ENCODE data around the gene TSNAX. TPM values are rescaled to one million over a fixed set of nuclear protein-coding genes. Genes with fewer than 3 reads are reported as not detected.
A peak's percentile ranks its signal among the peaks of the same experiment; 100 is the strongest.
"Not testable (repeated sequence)": the region's sequence is repeated elsewhere in the genome, so short reads cannot be mapped to it uniquely, and the experiment has no call there.

Gene TSNAX
- total RNA-seq, 4 donors from 2014 or later, result 24.4 to 37.4 (median 33.5) TPM

GRCh38 chr1:231566496-231566895, 38.0 kb downstream of the TSNAX start:
- Histone ChIP-seq H3K9me3 (no peaks in the 10 kb centered on the region), H3K36me3 (peaks cover 0 to 58% of the 10 kb centered on the region in 2 donors), H3K4me3 (no peak overlapping the region), H3K27me3 (no peaks in the 10 kb centered on the region), H3K4me1 (no peaks in the 10 kb centered on the region), H3K27ac (no peak overlapping the region)
- WGBS, 2 donors (ENCODE audit: low coverage in 1 of 2), result 92 to 93% methylated on average over 2 of the region's 2 CpGs
- ATAC-seq, result no peak
- TF ChIP-seq POLR2A (IDR thresholded peaks at IDR 0.05) (no peak), CTCF (IDR thresholded peaks at IDR 0.05) (no peak), POLR2AphosphoS5 (IDR thresholded peaks at IDR 0.05) (no peak), EP300 (IDR thresholded peaks at IDR 0.05) (no peak)

GRCh38 chr1:231570262-231570661, 41.8 kb downstream of the TSNAX start:
- 88% methylated on average over 1 of the region's 3 CpGs; no CpG with 5 or more reads in 1 of the 2 donors for WGBS, 2 donors (ENCODE audit: low coverage in 1 of 2)
- H3K27me3 ChIP-seq, H3K4me1 ChIP-seq, ATAC-seq, H3K27ac ChIP-seq, H3K4me3 ChIP-seq, H3K9me3 ChIP-seq: not testable (repeated sequence)
- H3K36me3 ChIP-seq, result peaks cover 0 to 33% of the 10 kb centered on the region in 2 donors

GRCh38 chr1:231571904-231572303, 43.4 kb downstream of the TSNAX start:
- no peaks in the 10 kb centered on the region for H3K4me1 ChIP-seq
- no peak overlapping the region for H3K27ac ChIP-seq
- no peak for TF ChIP-seq CTCF (IDR thresholded peaks at IDR 0.05)
- TF ChIP-seq POLR2A (IDR thresholded peaks at IDR 0.05), result no peak
- no peak for TF ChIP-seq EP300 (IDR thresholded peaks at IDR 0.05)
- no peak for TF ChIP-seq POLR2AphosphoS5 (IDR thresholded peaks at IDR 0.05)
- H3K4me3 ChIP-seq, result no peak overlapping the region
- H3K27me3 ChIP-seq, result no peaks in the 10 kb centered on the region
- H3K36me3 ChIP-seq, result peaks cover 0 to 19% of the 10 kb centered on the region in 2 donors
- ATAC-seq, result peak; percentile 22
- no peaks in the 10 kb centered on the region for H3K9me3 ChIP-seq
- WGBS, 2 donors (ENCODE audit: low coverage in 1 of 2), result 48% methylated on average over 6 of the region's 6 CpGs; no CpG with 5 or more reads in 1 of the 2 donors

- TF ChIP-seq POLR2AphosphoS5 (IDR thresholded peaks at IDR 0.05), result no peak
- TF ChIP-seq CTCF (IDR thresholded peaks at IDR 0.05), result no peak
- no peak for TF ChIP-seq POLR2A (IDR thresholded peaks at IDR 0.05)
- no peak for TF ChIP-seq EP300 (IDR thresholded peaks at IDR 0.05)
- Histone ChIP-seq H3K36me3 (no peaks in the 10 kb centered on the region), H3K27me3 (no peaks in the 10 kb centered on the region), H3K4me1 (no peaks in the 10 kb centered on the region), H3K27ac (no peak overlapping the region), H3K4me3 (no peak overlapping the region), H3K9me3 (no peaks in the 10 kb centered on the region)
- no peak for ATAC-seq
- 80 to 95% methylated on average over 2 of the region's 2 CpGs for WGBS, 2 donors (ENCODE audit: low coverage in 1 of 2)
Observed at GRCh38 chr1:231575472-231575871, 47.0 kb downstream of the TSNAX start.

DNA sequence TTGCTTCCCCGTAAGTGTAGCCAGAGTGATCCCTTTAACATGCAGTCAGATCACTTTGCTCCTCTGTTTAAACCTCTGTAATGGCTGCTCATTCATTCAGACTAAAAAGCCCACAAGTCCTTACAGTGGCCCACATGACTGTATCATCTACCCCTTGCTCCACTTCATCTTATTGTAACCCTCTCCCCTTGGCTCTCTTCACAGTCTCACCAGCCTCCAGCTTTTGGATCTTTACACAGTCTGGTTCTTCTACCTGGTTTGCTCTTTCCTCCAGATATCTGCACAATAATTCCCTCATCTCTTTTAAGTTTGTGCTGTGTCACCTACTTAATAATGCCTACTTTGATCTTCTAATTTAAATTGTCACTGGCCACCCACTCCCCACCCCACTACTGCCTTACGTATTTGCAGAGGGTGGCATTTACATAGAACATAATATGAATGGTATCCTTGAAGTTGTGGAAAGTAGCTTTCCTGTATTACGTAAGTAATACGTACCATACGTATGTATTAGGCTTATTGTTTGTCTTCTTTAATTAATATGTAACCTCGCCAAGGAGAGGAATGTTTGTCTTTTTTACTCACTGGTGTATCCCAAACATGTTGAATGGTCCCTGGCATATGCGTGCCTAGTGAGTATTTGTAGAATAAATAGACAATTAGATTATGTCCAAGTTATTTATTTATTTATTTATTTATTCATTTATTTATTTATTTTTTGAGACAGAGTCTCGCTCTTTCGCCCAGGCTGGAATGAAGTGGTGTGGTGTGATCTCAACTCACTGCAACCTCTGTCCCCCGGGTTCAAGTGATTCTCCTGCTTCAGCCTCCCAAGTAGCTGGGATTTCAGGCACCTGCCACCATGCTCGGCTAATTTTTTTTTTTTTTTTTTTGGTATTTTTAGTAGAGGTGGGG, 48.6 kb downstream of the TSNAX start:
- H3K4me3 ChIP-seq, result no peak overlapping the region
- no peaks in the 10 kb centered on the region for H3K36me3 ChIP-seq
- TF ChIP-seq POLR2AphosphoS5 (IDR thresholded peaks at IDR 0.05) (no peak), EP300 (IDR thresholded peaks at IDR 0.05) (no peak), POLR2A (IDR thresholded peaks at IDR 0.05) (no peak), CTCF (IDR thresholded peaks at IDR 0.05) (no peak)
- H3K27ac ChIP-seq, result no peak overlapping the region
- H3K9me3 ChIP-seq, result no peaks in the 10 kb centered on the region
- no peaks in the 10 kb centered on the region for H3K27me3 ChIP-seq
- no peaks in the 10 kb centered on the region for H3K4me1 ChIP-seq
- 85 to 86% methylated on average over 7 to 11 of the region's 11 CpGs for WGBS, 2 donors (ENCODE audit: low coverage in 1 of 2)
- no peak for ATAC-seq
